ENCODE data around the gene PDE4D.

DNA sequence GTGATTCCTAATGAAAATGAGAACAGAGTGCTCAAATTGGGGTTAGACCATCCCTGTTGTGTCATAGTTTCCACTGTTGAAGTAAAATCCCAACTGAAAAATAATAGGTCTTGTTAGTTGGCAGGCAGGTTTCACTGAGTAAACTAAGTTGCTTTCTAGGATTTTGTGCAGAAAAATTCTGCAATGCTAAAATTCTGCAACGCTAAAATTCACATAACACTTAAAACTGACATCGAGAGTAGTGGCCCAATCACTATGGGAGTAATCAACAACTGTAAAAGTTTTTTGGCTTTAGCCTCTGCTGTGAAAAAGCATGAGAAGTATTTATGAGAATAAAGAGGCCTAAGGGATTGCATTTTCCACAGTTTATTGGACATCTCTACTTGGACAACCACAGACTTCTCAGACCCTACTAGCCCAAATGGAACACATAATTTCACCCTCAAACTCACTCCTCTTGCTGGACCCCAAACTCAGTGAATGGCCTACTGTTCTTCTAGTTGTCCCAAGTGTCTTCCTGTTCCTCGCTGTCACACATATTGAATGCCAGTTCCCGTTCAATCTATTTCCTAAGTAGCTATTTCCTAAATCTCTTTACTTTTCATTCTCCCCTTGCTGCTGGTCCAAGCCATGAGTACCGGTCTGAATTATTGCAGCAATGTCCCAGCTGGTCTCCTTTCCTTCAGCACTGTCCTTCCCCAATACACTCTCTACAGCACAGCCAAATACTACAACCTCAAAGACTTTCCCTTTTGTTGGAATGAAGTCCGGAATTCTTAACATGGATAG is 355.4 kb downstream of the PDE4D start:
- TF ChIP-seq, protein P1, sequence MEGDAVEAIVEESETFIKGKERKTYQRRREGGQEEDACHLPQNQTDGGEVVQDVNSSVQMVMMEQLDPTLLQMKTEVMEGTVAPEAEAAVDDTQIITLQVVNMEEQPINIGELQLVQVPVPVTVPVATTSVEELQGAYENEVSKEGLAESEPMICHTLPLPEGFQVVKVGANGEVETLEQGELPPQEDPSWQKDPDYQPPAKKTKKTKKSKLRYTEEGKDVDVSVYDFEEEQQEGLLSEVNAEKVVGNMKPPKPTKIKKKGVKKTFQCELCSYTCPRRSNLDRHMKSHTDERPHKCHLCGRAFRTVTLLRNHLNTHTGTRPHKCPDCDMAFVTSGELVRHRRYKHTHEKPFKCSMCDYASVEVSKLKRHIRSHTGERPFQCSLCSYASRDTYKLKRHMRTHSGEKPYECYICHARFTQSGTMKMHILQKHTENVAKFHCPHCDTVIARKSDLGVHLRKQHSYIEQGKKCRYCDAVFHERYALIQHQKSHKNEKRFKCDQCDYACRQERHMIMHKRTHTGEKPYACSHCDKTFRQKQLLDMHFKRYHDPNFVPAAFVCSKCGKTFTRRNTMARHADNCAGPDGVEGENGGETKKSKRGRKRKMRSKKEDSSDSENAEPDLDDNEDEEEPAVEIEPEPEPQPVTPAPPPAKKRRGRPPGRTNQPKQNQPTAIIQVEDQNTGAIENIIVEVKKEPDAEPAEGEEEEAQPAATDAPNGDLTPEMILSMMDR (conservative IDR thresholded peaks at IDR 0.05 in 1 of 2, IDR thresholded peaks at IDR 0.05 in 1 of 2; ENCODE audit: extremely low read depth in 1 of 2, insufficient read depth in 1 of 2, low read depth in 1 of 2, low read length in 2 of 2), result no peak
- no peak for TF ChIP-seq EZH2 (IDR thresholded peaks at IDR 0.05; ENCODE audit: borderline replicate concordance, low read length)
